HG02870 (cell line): ENCODE results near the gene LGR6.
"Not testable (repeated sequence)": the region's sequence is repeated elsewhere in the genome, so short reads cannot be mapped to it uniquely, and the experiment has no call there.

Experiments used
- ATAC-seq: cut with Tn5 transposase; IDR thresholded peaks from one replicate; pipeline ENCODE4 v1.9.1; 2021; ENCODE audit warnings: mild to moderate bottlenecking, moderate library complexity; ENCODE audit not compliant: unreplicated experiment

Gene LGR6

DNA sequence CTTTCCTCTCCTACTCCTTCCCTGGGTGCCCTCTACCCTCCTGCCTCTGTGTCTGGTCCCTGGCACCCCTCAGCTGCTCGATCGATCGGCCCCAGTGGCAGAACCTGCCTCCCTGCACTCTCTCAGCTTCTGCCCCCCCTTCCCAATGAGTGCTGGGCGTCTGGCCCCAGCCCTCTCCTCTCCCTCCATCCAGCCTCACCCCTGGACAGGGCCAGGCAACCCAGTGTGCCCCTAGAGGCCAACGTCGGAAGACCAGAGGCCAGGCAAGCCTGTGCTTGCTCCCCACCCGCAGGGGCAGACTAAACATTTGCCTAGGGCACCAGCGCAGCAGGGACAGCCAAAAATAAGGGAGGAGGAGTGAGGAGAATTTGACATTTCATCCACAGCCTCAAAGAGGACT lies 43.5 kb downstream of the LGR6 start:
- ATAC-seq, result no peak

DNA sequence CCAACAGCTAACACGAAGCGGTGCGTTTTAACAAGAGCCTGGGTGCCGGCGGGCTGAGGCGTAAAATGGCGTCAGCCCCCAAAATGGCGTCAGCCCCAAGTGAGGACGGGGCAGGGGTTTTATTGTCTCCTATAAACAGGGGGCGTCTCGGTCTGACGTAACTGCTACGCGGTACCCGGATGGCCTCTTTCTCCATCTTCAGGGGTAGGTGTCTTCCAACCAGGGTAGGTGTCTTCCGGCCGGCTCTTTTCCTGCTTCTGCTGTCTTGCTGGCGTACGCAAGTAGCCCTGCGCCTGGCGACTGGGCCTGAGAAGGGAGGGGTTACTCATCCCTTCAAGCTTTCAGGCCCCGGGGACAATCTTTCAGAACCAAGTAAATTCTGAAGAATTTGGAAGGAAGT lies 45.3 kb downstream of the LGR6 start:
- no peak for ATAC-seq

DNA sequence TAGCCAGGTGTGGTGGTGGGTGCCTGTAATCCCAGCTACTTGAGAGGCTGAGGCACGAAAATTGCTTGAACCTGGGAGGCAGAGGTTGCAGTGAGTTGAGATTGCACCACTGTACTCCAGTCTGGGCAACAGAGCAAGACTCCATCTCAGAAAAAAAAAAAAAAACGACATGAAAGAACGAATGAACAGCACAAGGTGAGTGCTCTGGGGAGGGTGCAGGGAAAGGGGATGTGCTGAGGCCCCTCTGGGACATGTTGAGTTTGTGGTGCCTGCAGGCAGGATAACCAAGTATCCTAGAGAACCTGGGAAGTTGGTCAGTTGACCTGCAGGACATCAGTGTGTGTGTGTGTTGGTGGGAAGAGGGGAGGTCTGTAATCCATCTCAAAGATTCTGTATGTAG lies 46.6 kb downstream of the LGR6 start:
- ATAC-seq, result not testable (repeated sequence)

DNA sequence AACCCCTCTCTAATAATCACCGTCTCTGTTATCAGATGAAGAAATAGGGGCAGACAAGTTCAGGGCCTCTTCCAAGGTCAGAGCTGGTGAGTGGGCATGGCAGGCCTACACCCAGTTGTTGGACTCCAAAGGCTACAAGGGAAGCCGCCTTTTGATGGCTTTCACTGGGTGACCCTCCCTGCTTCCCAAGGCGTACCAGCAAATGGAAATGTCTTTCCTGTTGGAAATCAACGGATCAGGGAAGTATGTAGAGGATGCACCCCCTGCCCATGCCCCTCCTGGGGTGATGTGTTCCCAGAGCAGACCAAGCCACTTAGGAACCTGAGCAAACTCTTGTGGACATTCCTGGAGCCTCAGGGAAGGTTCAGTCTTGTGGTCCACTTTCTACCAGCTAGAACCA lies 47.4 kb downstream of the LGR6 start:
- ATAC-seq, result no peak

DNA sequence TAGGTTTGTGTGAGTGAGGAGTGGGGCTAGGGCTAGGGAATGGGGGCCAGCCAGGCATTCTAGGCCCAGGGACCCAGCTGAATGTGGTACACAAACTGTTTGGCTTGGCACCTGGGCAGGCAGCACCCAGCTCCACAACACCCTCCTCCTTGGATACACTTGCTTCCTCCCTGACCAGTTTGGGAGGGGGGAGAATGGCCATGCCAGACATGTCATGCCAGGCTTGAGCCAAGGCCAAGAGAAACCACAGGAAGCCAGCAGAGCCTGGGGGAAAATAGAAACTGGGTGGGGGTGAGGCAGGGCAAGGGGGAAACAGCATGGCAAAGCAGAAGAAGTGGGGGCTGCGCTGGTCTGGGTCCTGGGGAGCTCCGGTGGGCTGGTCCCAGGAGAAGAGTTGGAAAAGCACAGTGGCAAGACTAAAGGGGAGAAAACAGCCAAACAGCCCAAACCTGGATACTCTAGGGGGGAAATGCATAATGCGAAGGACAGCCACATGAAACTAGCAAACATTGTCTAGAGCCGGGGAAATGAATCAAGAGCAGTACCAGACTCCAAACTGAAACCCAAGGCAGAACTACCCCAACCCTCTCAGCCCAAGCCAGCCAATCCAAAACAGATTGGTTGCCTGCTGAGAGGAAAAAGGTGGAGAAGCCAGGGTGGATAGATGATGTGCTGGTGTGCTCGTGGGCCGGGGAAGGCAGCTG lies 47.9 kb downstream of the LGR6 start:
- ATAC-seq, result no peak

DNA sequence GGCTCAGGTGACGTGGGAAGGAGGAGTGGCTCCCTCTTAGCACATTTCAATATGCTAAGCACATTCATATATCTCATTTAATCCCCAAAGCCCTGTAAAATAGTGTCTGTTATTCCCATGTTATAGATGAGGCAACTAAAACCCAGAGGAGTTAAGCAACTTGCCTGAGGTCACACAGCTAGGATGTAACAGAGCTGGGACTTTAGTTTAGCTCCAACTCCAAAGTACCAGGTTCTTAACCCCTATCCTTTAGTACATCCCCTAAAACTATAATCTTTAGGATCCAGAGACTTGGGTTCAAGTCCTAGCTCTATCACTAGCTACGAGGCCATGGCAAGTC lies 48.5 kb downstream of the LGR6 start:
- no peak for ATAC-seq

DNA sequence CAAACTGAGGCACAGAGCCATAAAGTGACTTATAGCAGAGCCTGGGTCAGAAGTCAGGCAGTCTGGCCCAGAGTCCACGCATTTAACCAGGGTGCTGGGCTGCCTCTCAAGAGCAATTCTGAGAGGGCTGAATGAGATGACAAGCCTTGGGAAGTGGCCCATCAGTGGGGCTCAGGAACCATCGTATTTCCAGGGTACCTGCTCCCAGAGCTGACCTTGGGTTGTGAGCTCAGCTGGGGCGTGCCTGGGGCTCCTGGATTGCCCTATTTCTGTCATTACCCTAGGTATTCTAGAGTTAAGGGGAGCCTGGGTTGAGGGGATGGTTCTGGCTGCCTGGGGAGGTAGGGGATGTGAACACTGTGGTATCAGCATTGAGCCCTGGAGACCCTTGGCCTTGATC lies 49.4 kb downstream of the LGR6 start:
- no peak for ATAC-seq

DNA sequence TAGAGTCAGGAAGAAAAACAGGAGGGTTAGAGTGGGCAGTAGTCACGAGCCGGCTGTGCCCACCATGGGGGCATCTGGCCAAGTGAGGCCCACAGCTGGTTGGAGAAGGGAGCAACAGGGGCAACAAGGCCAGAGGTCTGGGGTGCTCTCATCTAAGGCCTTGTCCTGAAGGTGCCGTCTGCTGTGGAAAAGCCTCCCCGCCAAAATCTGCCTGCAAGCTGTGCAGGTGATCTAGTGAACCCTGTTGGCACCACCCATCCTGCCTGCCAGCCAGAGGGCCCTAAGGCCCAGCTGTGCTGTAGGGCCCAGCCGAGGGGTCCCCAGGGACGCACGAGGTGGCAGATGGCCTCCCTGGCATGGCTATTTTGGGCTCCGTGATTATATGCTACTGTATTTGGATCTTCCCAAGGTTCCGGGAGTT lies 51.3 kb downstream of the LGR6 start:
- no peak for ATAC-seq

DNA sequence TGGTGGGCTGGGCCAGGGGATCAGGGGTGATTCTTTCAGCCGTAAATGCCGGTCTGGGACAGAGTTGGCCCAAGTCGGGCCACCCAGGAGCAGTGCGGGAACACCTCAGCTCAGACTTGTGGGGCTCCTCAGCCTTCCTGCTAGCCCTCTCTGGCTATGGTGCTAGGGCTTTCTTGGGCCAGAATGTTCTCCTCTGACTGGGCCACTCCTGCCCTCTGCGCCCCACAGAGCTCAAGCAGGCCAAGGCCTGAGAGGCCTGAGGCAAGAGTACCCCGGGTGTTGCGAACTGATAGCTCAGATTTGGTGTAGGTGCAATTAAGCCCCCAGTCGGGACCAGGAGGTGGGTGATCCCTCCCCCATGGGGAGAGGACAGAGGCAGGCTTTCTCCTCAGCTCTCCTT lies 51.8 kb downstream of the LGR6 start:
- no peak for ATAC-seq

DNA sequence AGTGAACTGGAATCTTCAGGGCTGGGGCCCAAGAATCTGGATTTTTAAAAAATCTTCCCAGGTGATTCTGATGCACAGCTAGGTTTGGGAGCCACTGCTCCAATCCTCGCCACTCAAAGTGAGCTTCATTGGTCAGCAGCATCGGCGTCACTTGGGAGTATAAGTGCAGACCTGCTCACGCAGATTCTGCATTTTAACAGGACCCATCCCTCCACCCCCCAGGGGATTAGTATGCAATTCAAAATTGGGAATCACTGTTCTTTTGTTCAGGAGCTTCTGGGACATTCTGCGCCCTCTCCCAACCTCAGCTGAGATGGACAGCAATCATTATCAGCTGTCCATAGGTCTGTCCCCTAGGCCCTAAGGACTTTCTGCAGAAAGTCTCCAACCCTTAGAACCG lies 53.5 kb downstream of the LGR6 start:
- no peak for ATAC-seq

DNA sequence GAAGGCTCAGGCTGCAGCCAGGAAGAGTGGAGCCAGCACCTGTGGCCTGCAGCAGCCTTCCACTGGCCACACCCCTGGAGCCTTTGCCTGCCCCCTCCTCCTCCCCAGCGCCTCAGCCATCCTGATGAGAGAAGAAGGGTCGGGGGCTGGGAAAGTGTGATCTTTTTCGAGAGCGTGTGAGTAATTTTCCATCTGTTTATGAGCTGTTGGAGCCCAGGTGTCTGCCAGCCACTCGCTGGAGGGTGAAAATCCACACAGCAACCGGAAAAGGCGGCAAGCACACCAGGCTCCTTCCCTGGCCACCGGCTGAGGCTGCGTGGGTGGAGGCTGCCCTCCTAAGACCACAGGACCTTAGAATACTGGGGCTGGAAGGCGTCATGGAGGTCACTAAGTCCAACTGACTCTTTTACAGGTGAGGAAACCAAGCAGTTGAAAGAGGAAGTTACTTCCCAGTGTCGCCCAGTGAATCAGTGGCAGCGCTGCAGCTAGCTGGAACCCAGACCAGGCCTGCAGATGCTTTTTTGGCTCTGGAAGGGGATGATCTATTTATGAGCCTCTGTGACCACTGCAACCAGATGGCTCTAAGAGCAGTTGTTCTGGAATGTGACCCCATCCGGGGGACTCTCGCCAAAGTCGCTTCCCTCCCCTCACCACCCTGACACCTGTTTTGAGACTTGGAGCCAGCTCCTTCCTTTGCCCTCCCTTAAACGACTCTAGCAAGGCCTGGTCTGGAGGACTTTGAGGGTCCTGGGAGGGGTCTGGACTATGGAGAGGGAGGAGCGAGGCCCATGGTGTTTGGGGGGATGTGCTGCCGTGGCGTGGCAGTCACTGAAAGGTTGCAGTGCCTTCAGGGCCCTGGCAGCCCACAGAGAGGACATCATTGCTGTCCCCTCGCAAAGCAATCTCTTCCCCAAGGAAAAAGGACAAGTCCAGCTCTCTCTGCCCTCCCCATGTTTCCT lies 54.5 kb downstream of the LGR6 start:
- no peak for ATAC-seq

DNA sequence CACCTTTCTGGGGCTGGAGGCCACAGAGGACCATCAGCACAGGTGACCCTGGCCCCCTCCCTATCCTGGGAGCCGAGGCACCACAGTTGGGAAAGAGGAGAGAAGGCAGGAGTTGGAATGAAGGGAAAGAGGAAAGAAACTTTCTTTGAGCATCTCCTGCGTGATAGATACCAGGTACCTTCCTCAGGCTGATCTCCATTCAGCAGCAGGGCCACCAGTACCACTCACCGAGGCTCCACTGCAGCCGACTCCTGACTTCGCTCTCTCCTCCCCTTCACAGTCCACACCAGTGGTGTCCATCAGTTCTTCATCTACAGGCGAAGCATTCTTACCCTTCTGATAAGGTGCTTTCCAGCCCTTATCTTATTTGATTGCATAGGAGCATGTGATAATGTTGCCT lies 55.3 kb downstream of the LGR6 start:
- ATAC-seq, result no peak

DNA sequence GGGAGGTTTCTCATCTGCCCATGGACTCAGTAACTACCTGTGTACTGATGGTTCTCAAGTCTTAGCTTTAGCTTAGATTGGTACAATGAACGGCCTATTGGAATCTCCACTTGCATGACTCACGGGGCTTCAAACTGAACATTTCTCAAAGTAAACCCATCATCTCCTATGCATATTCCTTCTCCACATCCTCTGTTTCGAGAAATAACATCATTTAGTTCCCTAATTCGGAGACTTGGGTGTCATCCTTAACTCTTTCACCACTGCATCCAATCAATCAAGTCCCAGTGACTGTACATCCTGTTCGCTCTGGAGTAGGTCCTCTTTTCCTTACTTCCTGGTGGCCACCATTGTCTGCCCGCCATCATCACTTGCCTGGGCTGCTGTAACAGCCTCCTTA lies 55.8 kb downstream of the LGR6 start:
- no peak for ATAC-seq

DNA sequence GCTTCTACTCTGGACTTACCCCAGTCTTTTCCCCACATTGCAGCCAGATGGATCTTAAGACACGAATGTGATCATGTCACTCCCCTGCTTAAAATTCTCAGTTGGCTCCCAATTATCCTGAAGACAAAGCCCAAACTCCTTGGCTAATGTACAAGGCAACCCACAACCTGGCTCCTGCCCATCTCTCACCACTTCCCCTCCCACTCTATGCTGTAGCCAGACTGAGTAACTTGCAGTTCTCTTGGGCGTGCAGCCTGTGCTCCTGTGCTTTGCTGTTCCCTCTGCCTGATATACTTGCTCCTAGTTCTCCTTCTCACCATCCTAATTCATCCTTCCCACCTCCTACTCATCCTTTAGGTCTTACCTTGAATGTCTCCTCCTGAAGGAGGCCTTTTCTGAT lies 56.2 kb downstream of the LGR6 start:
- ATAC-seq, result no peak

DNA sequence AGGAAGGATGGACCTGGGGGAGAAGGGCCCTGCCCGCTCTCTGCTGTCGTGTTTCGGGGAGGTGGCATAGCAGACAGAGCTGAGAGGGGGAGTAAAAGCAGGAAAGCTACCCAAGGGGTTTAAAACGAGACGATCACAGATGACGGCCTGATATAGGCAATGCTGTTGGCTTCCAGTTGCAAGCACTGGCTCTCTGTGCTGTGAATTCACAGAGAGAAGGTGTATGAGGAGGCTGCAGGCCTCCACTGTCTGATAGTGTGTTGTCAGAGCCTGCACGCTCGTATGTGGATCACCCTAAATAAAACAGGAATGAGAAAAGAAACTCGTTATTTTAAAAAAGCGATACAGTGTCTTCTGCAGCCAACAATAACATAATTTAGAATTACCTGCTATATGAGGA lies 57.4 kb downstream of the LGR6 start:
- no peak for ATAC-seq

DNA sequence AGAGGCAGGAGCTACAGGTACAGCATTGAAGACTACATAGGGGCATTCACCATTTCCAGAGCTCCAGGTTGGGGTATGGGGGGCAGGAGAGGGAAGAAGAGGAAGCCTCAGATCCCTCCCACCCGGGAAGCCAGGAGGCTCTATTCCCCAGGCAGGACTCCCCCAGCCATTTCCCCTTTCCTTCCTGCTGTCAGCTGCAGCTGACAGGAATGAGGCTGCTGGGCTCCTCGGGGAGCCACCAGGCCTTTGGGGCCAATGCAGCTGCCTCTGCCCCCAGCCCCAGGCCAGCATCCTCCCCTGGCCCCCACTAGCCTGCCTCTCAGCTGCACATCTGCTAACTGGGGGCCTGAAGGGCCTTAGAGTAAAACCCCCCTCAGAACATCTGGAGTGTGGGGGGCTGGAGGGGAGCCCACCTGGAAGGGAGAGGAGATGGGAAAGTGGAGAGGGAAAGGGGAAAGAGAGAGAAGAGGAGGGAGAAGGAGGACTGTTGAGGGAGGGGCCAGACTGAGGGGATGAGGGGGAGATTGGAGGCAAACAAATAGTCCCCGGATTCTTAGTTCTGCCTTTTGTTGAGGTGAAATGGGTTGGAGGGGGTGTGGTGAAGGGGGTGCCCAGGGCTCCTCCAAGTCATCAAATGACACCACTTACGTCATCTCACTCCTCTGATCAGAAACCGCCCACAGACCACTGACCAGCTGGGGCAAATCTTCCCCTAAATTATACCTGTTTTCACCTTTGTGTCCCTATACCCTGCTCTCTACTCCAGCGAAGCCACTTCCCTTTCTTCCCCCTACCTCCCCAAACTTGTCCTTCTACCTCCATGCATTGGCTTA lies 58.0 kb downstream of the LGR6 start:
- no peak for ATAC-seq

DNA sequence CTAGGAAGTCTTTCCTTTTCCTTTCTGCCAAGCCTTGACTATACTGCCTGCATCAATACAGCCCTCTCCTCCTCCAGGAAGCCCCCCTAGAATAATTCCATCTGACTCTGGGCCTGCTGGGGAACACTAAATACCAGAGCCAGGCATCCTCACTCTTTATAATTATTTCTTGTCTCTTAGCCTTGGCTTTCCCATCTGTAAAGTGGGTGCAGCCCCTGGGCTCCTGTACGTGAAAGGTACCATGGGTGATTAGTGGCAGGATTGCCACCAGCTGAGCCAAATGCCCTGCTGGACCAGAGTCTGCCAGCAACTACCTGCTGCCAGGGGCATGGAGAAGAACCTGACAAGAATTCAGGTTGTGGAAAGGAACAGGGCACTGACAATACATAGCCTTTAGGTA lies 58.7 kb downstream of the LGR6 start:
- ATAC-seq, result no peak

DNA sequence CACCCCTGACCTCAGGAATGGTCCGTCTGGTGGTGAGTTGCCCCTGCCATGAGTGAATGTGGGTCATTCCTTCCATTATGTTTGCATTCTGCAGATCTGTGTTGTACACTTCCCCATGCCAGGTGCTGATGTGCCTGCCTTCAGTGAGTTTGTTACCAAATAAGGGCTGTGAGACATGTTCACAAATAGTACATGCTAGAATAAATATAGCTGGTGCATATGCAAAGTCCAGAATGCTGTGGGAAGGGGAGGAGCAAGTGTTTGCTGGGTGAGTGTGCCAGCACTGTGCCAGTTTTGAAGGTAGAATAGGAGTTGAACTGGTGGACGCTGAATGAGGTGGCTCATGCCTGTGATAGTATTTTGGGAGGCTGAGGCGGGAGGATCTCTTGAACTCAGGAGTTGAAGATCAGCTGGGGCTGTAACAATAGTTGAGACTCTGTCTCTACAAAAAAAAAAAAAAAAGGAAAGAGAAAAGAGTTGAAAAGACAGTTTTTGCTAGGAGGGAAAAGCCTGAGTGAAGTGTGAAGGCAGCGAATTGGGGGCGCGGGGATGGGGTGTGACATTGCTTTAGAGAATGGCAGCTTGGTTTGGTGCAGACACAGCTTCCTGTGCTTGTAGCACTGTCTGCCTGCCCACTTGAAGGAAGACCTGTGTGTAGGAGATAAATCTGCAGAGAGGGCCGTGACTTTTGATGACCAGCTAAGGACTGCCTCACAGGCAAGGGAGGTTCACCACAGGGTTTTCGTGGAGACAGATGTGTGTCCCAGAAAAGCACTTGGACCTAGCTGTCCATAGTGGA lies 61.1 kb downstream of the LGR6 start:
- no peak for ATAC-seq

DNA sequence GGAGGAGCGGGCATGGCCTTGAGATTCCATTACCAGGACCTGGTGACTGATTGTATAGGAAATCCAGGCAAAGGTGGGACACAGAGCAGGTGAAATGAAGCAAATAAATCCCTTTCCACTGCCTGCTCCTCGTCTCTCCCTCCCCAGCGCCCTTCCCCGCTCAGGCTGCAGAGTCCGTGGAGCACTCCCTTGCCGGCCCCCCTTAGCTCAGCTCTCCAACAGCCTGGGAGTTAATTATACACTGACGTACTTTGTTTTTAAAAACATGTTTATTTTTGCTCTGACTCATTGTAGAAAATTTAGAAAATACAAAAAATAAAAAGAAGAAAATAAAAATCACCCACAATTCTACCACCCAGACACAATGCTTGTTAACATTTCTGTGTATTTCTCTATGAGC lies 61.7 kb downstream of the LGR6 start:
- ATAC-seq, result no peak

DNA sequence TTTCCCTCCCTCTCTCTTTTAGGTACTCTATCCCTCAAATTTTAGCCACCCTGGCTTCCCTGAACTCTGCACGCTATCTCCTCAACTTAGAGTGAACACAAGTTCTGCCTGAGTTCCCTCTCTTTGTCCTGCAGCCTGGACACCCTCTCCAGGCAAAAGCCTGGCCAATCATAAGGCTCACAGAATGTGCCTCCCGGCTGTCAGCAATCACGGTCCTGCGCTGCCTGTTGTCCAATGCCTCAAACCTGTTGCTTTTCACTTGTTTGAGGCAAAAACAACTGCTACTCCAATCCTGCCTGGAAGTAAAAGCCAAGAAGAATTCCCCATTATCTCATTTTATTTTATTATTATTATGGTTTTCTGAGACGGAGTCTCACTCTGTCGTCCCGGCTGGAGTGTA lies 66.1 kb downstream of the LGR6 start:
- ATAC-seq, result no peak
